Fibroblast of villous mesenchyme (primary cell): ENCODE data around the gene GPR37L1. TPM values are rescaled to one million over a fixed set of nuclear protein-coding genes. Genes with fewer than 3 reads are reported as not detected.

ENCODE experiments used
- DNase-seq: peaks from one replicate; pipeline ENCODE4 v3.0.0-alpha.2; 2010; ENCODE audit warnings: low read depth
- H3K4me3 ChIP-seq: 2 replicates; pipeline ENCODE4 v1.5.1; 2011; ENCODE audit warnings: low read depth, mild to moderate bottlenecking, low read length
- CTCF ChIP-seq: IDR thresholded peaks from 2 replicates; pipeline ENCODE4 v1.5.1; 2012; ENCODE audit warnings: low read depth, mild to moderate bottlenecking, low read length; ENCODE audit not compliant: insufficient read depth
- total RNA-seq: library from RNA; depleted of rRNA; stranded (reverse); fragments of >200 nt; gene quantifications from 2 replicates; pipeline ENCODE4 v1.2.3, GENCODE V29; 2012

GPR37L1 gene
- total RNA-seq, 1 donor: under 0.01 TPM

GRCh38 chr1:202150187-202150586, 27.5 kb downstream of the GPR37L1 start:
- H3K4me3 ChIP-seq: no peak overlapping the region
- DNase-seq: no peak
- TF ChIP-seq CTCF: no peak

- TF ChIP-seq CTCF: no peak
These were observed 27.9 kb downstream of the GPR37L1 start for GRCh38 chr1:202150602-202151001.

GRCh38 chr1:202151045-202151444, 28.3 kb downstream of the GPR37L1 start:
- H3K4me3 ChIP-seq: no peak overlapping the region
- DNase-seq: no peak
- no peak for TF ChIP-seq CTCF

More at GRCh38 chr1:202150602-202151001, 27.9 kb downstream of the GPR37L1 start:
- DNase-seq: no peak
- no peak overlapping the region for H3K4me3 ChIP-seq

GRCh38 chr1:202152399-202152798, 29.7 kb downstream of the GPR37L1 start:
- no peak for TF ChIP-seq CTCF
- no peak for DNase-seq
- H3K4me3 ChIP-seq: no peak overlapping the region

- no peak overlapping the region for H3K4me3 ChIP-seq
- TF ChIP-seq CTCF: no peak
- no peak for DNase-seq
These were observed 30.6 kb downstream of the GPR37L1 start for GRCh38 chr1:202153284-202153683.

- TF ChIP-seq CTCF: no peak
- no peak for DNase-seq
- H3K4me3 ChIP-seq: no peak overlapping the region
These were observed 31.5 kb downstream of the GPR37L1 start for GRCh38 chr1:202154148-202154765.
